ENCODE results near the gene PMM2.

- TF ChIP-seq CTCF (IDR thresholded peaks at IDR 0.05) = no peak
- TF ChIP-seq EZH2 (IDR thresholded peaks at IDR 0.05; ENCODE audit: borderline replicate concordance, insufficient read depth, low read depth, low read length, poor library complexity, severe bottlenecking) = no peak
These were observed 29.4 kb upstream of the PMM2 start for GRCh38 chr16:8768283-8768682.

Data from B cell (primary cell).